WTC11 (cell line): ENCODE data around the gene PLD2. TPM values are rescaled to one million over a fixed set of nuclear protein-coding genes. Genes with fewer than 3 reads are reported as not detected.
"Not testable (repeated sequence)": the region's sequence is repeated elsewhere in the genome, so short reads cannot be mapped to it uniquely, and the experiment has no call there.

Source experiments
- ATAC-seq: fragments of 200-7000 bp; cut with Tn5 transposase; 2 replicates; pipeline ENCODE4 v1.10.0; 2021; ENCODE audit warnings: mild to moderate bottlenecking, moderate library complexity
- CTCF ChIA-PET: fragments of 300-600 bp; sonication (Branson Sonifier 250); formaldehyde crosslinking; loops from one replicate; lab custom pipeline; 2021; ENCODE audit warnings: antibody characterized with exemption; lab: Charles Lee
- POLR2A ChIA-PET: fragments of 350-600 bp; sonication (Branson Sonifier 250); formaldehyde crosslinking; loops from one replicate; lab custom pipeline; 2021; ENCODE audit warnings: antibody characterized with exemption; lab: Charles Lee
- DNase-seq: peaks from one replicate; pipeline ENCODE4 v3.0.0; 2021; ENCODE audit warnings: low spot score
- H3K27ac Mint-ChIP-seq: 2 replicates; pipeline ENCODE4 v1.8.0; 2021; ENCODE audit warnings: mixed read lengths
- H3K27me3 Mint-ChIP-seq: 2 replicates; pipeline ENCODE4 v1.8.0; 2021; ENCODE audit warnings: low read depth, mild to moderate bottlenecking, moderate library complexity, mixed read lengths
- H3K36me3 Mint-ChIP-seq: 2 replicates; pipeline ENCODE4 v1.8.0; 2021; ENCODE audit warnings: mixed read lengths
- H3K4me1 Mint-ChIP-seq: 2 replicates; pipeline ENCODE4 v1.8.0; 2022; ENCODE audit warnings: mixed read lengths
- H3K4me3 Mint-ChIP-seq: 2 replicates; pipeline ENCODE4 v1.8.0; 2021; ENCODE audit warnings: mild to moderate bottlenecking, moderate library complexity, mixed read lengths
- H3K9me3 Mint-ChIP-seq: 2 replicates; pipeline ENCODE4 v1.8.0; 2021; ENCODE audit warnings: mixed read lengths
- CREB1 ChIP-seq: sonication (generic); formaldehyde crosslinking; IDR thresholded peaks from 2 replicates; pipeline ENCODE4 v1.8.0; 2023; ENCODE audit warnings: mild to moderate bottlenecking, missing genetic modification reagents
- E2F4 ChIP-seq: sonication (generic); formaldehyde crosslinking; IDR thresholded peaks from 2 replicates; pipeline ENCODE4 v1.8.1; 2022; ENCODE audit warnings: low read depth, mild to moderate bottlenecking, moderate library complexity, missing genetic modification reagents, borderline replicate concordance
- GRHL2 ChIP-seq: fragments of 250-450 bp; sonication (Bioruptor Pico); IDR thresholded peaks from 2 replicates; pipeline ENCODE4 v1.8.0; 2022; ENCODE audit warnings: mild to moderate bottlenecking, moderate library complexity; ENCODE audit not compliant: insufficient replicate concordance, severe bottlenecking
- MXD4 ChIP-seq: fragments of 250-450 bp; sonication (Bioruptor Pico); IDR thresholded peaks from 2 replicates; pipeline ENCODE4 v1.8.0; 2021; ENCODE audit warnings: mild to moderate bottlenecking, moderate library complexity, borderline replicate concordance
- NR1H2 ChIP-seq: sonication (generic); formaldehyde crosslinking; IDR thresholded peaks from 2 replicates; pipeline ENCODE4 v1.9.0; 2021; ENCODE audit warnings: mild to moderate bottlenecking, moderate library complexity, missing genetic modification reagents
- SP1 ChIP-seq: sonication (generic); formaldehyde crosslinking; conservative IDR thresholded peaks from 2 replicates; pipeline ENCODE4 v1.8.1; 2022; ENCODE audit warnings: missing genetic modification reagents
- TP53 ChIP-seq: sonication (generic); formaldehyde crosslinking; IDR thresholded peaks from 2 replicates; pipeline ENCODE4 v1.8.1; 2023; ENCODE audit warnings: mild to moderate bottlenecking, missing genetic modification reagents
- ZBTB21 ChIP-seq: sonication (generic); formaldehyde crosslinking; IDR thresholded peaks from 2 replicates; pipeline ENCODE4 v1.8.1; 2023; ENCODE audit warnings: mild to moderate bottlenecking, missing genetic modification reagents, borderline replicate concordance
- ZNF263 ChIP-seq: sonication (generic); formaldehyde crosslinking; IDR thresholded peaks from 2 replicates; pipeline ENCODE4 v1.8.1; 2022; ENCODE audit warnings: low read depth, mild to moderate bottlenecking, moderate library complexity, missing genetic modification reagents
- ZNF317 ChIP-seq: sonication (generic); formaldehyde crosslinking; IDR thresholded peaks from 2 replicates; pipeline ENCODE4 v1.8.1; 2023; ENCODE audit warnings: low read depth, mild to moderate bottlenecking, moderate library complexity, missing genetic modification reagents, borderline replicate concordance
- ZNF532 ChIP-seq: fragments of 250-450 bp; sonication (Bioruptor Pico); IDR thresholded peaks from 2 replicates; pipeline ENCODE4 v1.9.0; 2021; ENCODE audit warnings: mild to moderate bottlenecking, borderline replicate concordance
- total RNA-seq: library from RNA; stranded (reverse); gene quantifications from 3 replicates; pipeline ENCODE4 v1.2.3, GENCODE V29; 2021
- TF ChIP-seq, protein P1 (sequence below): sonication (generic); formaldehyde crosslinking; IDR thresholded peaks from 2 replicates; pipeline ENCODE4 v1.8.1; 2023; ENCODE audit warnings: mild to moderate bottlenecking, missing genetic modification reagents, moderate library complexity
- TF ChIP-seq, protein P2 (sequence below): fragments of 250-450 bp; sonication (Bioruptor Pico); IDR thresholded peaks from 2 replicates; pipeline ENCODE4 v1.8.0; 2021; ENCODE audit warnings: mild to moderate bottlenecking
- TF ChIP-seq, protein P3 (sequence below): sonication (generic); formaldehyde crosslinking; IDR thresholded peaks from 2 replicates; pipeline ENCODE4 v1.8.1; 2022; ENCODE audit warnings: mild to moderate bottlenecking, missing genetic modification reagents, moderate library complexity, borderline replicate concordance
- TF ChIP-seq, protein P4 (sequence below): fragments of 250-450 bp; sonication (Bioruptor Pico); IDR thresholded peaks from 2 replicates; pipeline ENCODE4 v1.9.0; 2021; ENCODE audit warnings: mild to moderate bottlenecking

PLD2 gene
- total RNA-seq, 1 experiment from 2014 or later, result 64.9 TPM

DNA sequence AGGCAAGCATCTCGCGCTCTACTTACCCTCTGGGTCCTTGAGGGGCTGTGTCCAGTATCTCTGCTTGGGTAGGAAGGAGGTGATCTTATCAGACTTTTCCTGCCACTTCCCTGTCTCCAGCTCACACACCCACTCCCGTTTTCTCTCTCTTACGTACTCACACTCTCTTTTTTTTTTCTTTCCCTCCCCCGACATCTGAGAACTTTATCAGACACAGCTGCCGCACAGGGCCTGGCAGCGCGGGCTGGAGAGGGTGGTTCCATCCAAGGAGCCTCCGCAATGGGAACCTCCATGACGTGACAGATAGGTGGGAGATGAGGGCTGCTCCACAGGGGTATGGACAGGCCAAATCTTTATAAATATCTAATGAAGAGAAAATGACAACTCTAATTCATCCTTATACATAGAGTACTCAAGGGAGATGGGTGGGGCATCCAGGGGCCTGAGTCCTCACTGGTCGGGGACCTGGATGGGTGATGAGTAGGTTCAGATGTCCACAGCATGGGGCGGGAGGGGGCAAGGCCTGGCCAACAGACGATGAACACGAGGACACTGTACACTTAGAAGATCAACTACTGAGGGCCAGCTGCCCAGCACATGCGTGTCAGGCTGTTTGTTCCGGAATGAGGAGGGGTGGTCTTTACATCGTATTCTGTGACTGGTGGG, 49.5 kb downstream of the PLD2 start (continued):
- TF ChIP-seq, protein P1, sequence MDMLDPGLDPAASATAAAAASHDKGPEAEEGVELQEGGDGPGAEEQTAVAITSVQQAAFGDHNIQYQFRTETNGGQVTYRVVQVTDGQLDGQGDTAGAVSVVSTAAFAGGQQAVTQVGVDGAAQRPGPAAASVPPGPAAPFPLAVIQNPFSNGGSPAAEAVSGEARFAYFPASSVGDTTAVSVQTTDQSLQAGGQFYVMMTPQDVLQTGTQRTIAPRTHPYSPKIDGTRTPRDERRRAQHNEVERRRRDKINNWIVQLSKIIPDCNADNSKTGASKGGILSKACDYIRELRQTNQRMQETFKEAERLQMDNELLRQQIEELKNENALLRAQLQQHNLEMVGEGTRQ (CRISPR knock-in tag), result no peak
- TF ChIP-seq GRHL2 (CRISPR knock-in tag), result no peak
- TF ChIP-seq ZNF317 (CRISPR knock-in tag), result no peak

DNA sequence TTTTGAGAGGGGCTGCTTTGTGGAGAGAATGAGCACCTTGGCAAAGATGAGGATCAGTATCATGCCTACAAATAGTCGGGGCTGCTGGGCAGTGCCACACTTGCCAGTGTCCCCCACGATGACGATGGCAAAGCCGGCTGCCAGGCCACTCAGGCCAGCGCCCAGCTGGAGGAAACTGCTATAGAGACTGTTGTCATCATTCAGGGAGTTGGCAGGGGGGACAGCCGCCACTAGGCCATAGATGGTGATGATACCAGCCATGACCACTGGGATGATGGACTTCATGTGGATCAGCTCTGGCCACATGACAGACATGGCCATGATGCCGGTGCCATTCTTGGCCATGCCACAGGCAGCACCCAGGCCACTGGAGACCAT, 50.0 kb downstream of the PLD2 start:
- POLR2A ChIA-PET, result no interaction called here
- CTCF ChIA-PET, result interaction anchor here (0.6 to 1.6 kb wide), 3 partner anchors 9 to 26 kb away, joined by 3 to 11 read pairs (median 4); no protein-coding TSS in a partner anchor
- H3K27ac Mint-ChIP-seq, result peak overlapping the region; percentile 71; the same call in 1 of the 2 replicates
- no peak for ATAC-seq
- H3K9me3 Mint-ChIP-seq, result no peaks in the 10 kb centered on the region
- no peak overlapping the region for H3K4me3 Mint-ChIP-seq
- DNase-seq, result no peak
- H3K36me3 Mint-ChIP-seq, result no peaks in the 10 kb centered on the region
- TF ChIP-seq MXD4 (CRISPR knock-in tag), result no peak
- no peak for TF ChIP-seq ZNF263 (CRISPR knock-in tag)
- TF ChIP-seq TP53 (CRISPR knock-in tag), result no peak
- no peak for TF ChIP-seq ZNF532 (CRISPR knock-in tag)
- no peak for TF ChIP-seq CREB1 (CRISPR knock-in tag)
- no peak for TF ChIP-seq SP1 (CRISPR knock-in tag)
- TF ChIP-seq, protein P2, sequence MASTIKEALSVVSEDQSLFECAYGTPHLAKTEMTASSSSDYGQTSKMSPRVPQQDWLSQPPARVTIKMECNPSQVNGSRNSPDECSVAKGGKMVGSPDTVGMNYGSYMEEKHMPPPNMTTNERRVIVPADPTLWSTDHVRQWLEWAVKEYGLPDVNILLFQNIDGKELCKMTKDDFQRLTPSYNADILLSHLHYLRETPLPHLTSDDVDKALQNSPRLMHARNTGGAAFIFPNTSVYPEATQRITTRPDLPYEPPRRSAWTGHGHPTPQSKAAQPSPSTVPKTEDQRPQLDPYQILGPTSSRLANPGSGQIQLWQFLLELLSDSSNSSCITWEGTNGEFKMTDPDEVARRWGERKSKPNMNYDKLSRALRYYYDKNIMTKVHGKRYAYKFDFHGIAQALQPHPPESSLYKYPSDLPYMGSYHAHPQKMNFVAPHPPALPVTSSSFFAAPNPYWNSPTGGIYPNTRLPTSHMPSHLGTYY (CRISPR knock-in tag), result no peak
- TF ChIP-seq, protein P3, sequence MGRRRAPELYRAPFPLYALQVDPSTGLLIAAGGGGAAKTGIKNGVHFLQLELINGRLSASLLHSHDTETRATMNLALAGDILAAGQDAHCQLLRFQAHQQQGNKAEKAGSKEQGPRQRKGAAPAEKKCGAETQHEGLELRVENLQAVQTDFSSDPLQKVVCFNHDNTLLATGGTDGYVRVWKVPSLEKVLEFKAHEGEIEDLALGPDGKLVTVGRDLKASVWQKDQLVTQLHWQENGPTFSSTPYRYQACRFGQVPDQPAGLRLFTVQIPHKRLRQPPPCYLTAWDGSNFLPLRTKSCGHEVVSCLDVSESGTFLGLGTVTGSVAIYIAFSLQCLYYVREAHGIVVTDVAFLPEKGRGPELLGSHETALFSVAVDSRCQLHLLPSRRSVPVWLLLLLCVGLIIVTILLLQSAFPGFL, result no peak
- TF ChIP-seq ZBTB21 (CRISPR knock-in tag), result no peak
- TF ChIP-seq E2F4 (CRISPR knock-in tag), result no peak
- TF ChIP-seq NR1H2 (CRISPR knock-in tag), result no peak
- TF ChIP-seq, protein P4, sequence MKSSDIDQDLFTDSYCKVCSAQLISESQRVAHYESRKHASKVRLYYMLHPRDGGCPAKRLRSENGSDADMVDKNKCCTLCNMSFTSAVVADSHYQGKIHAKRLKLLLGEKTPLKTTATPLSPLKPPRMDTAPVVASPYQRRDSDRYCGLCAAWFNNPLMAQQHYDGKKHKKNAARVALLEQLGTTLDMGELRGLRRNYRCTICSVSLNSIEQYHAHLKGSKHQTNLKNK (CRISPR knock-in tag), result no peak
- H3K4me1 Mint-ChIP-seq, result peaks cover 72% of the 10 kb centered on the region
- H3K27me3 Mint-ChIP-seq, result no peaks in the 10 kb centered on the region

- ATAC-seq, H3K36me3 Mint-ChIP-seq, H3K4me3 Mint-ChIP-seq, DNase-seq, H3K27me3 Mint-ChIP-seq, H3K9me3 Mint-ChIP-seq: not testable (repeated sequence)
- peaks cover 69% of the 10 kb centered on the region for H3K4me1 Mint-ChIP-seq
- ChIA-PET POLR2A (interaction anchor here (0.5 to 1.5 kb wide), 4 partner anchors 11 to 23 kb away, joined by 3 to 5 read pairs (median 4); no protein-coding TSS in a partner anchor), CTCF (interaction anchor here (0.6 to 2.0 kb wide), 7 partner anchors 9 to 147 kb away, joined by 3 to 11 read pairs (median 4); partner anchors contain the start of gene ARRB2)
- H3K27ac Mint-ChIP-seq, result peak overlapping the region; percentile 71
Observed at GRCh38 chr17:4857347-4857746, 50.4 kb downstream of the PLD2 start.
